Activated B cell treated with CpG ODN at 0.5 μM for 24 hours (primary cell): Measurements from ENCODE around the gene PLS3. TPM values are rescaled to one million over a fixed set of nuclear protein-coding genes. Genes with fewer than 3 reads are reported as not detected.

Source experiments
- ATAC-seq: fragments of 200-7000 bp; cut with Tn5 transposase; one replicate; pipeline ENCODE4 v1.10.0; 2021; ENCODE audit warnings: low read depth, mild to moderate bottlenecking, moderate library complexity
- CTCF ChIA-PET: fragments of 350-600 bp; sonication (Branson Sonifier 250); formaldehyde crosslinking; loops from one replicate; lab custom pipeline; 2021; ENCODE audit warnings: antibody characterized with exemption; lab: Charles Lee
- POLR2A ChIA-PET: fragments of 350-600 bp; sonication (Branson Sonifier 250); formaldehyde crosslinking; loops from one replicate; lab custom pipeline; 2021; ENCODE audit warnings: antibody characterized with exemption; lab: Charles Lee
- DNase-seq: peaks from one replicate; pipeline ENCODE4 v3.0.0; 2022
- H3K27ac Mint-ChIP-seq: one replicate; pipeline ENCODE4 v1.8.0; 2020; ENCODE audit warnings: mixed read lengths
- H3K27me3 Mint-ChIP-seq: one replicate; pipeline ENCODE4 v1.8.0; 2021; ENCODE audit warnings: mixed read lengths
- H3K36me3 Mint-ChIP-seq: one replicate; pipeline ENCODE4 v1.8.0; 2021; ENCODE audit warnings: low read depth, mixed read lengths
- H3K4me1 Mint-ChIP-seq: one replicate; pipeline ENCODE4 v1.8.0; 2021; ENCODE audit warnings: mixed read lengths
- H3K4me3 Mint-ChIP-seq: one replicate; pipeline ENCODE4 v1.8.0; 2020; ENCODE audit warnings: mild to moderate bottlenecking, mixed read lengths
- H3K9me3 Mint-ChIP-seq: one replicate; pipeline ENCODE4 v1.8.0; 2020; ENCODE audit warnings: mixed read lengths
- intact Hi-C: fragments of 100-400 bp; cut with micrococcal nuclease; formaldehyde crosslinking; loops from one replicate; pipeline ENCODE4 v1.15.1; 2024
- total RNA-seq: library from RNA; stranded (reverse); gene quantifications from 2 replicates; pipeline ENCODE4 v1.2.3, GENCODE V29; 2022
- TF ChIP-seq, protein P1 (sequence below): fragments of 200-600 bp; IDR thresholded peaks from one replicate; pipeline ENCODE4 v1.8.0; 2022; ENCODE audit warnings: antibody characterized with exemption, mild to moderate bottlenecking

Gene PLS3
- total RNA-seq, 1 donor from 2014 or later = not detected

DNA sequence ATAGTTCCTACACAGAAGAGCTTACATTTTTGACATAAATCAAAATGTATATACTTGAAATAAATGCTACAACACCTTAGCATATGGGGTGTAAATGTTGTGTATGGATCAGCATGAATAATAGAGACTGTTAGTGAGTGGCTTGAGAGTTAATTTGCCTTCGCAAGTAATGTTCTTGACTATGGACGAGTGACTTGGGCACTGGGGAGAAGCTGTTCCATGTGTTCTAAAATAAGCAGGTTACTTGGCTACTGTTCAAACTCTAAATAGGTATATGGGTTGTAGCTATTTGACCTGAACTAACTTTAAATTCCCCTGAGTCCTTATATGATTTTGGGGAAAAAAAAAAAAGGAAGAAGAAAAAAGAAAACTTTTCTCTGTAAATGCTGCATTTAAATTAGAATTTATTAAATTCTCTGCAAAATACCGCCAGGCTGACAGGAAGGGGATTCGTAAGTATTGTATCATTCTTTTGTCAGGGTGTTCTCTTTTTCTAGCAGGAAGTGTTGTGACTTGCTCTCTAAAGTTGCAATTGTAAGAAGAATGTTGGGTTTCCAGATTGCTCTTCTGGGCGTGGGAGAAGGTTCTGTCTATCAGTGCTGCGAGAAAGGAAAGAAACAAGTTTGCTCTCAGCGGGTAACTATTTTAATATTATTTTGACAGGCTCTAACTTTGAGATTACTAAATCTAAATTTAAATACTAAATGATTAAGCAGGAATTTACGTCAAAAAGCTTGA, 32.2 kb downstream of the PLS3 start:
- H3K36me3 Mint-ChIP-seq = no peaks in the 10 kb centered on the region
- intact Hi-C loops = no loop called here

DNA sequence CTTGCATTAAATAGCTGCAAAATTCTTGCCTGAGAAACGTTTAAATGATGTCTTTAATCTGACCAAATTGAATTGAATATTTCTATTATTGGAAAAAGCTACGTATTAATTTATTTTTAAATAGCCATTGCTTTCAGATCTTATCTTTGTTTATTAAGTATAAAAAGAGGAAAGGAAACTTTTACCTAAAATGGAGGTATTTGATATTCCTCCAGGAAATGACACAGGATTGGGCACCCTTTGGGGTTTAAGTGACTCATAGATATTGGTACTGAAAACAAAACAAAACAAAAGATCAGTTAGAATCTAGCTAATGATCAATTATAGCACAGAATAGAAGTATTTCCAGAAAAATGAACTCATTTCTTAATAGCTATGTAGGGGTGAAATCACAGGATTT, 34.1 kb downstream of the PLS3 start:
- DNase-seq = no peak
- Mint-ChIP-seq H3K9me3 (no peaks in the 10 kb centered on the region), H3K27me3 (no peaks in the 10 kb centered on the region), H3K4me1 (no peaks in the 10 kb centered on the region), H3K4me3 (no peak overlapping the region), H3K36me3 (no peaks in the 10 kb centered on the region), H3K27ac (no peak overlapping the region)
- CTCF ChIA-PET = no interaction called here
- TF ChIP-seq, protein P1, sequence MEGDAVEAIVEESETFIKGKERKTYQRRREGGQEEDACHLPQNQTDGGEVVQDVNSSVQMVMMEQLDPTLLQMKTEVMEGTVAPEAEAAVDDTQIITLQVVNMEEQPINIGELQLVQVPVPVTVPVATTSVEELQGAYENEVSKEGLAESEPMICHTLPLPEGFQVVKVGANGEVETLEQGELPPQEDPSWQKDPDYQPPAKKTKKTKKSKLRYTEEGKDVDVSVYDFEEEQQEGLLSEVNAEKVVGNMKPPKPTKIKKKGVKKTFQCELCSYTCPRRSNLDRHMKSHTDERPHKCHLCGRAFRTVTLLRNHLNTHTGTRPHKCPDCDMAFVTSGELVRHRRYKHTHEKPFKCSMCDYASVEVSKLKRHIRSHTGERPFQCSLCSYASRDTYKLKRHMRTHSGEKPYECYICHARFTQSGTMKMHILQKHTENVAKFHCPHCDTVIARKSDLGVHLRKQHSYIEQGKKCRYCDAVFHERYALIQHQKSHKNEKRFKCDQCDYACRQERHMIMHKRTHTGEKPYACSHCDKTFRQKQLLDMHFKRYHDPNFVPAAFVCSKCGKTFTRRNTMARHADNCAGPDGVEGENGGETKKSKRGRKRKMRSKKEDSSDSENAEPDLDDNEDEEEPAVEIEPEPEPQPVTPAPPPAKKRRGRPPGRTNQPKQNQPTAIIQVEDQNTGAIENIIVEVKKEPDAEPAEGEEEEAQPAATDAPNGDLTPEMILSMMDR = no peak
- intact Hi-C loops = no loop called here
- ATAC-seq = no peak
- POLR2A ChIA-PET = no interaction called here

More for the DNA sequence above, 32.2 kb downstream of the PLS3 start:
- no peak for ATAC-seq
- no peak overlapping the region for H3K27ac Mint-ChIP-seq
- POLR2A ChIA-PET = no interaction called here
- CTCF ChIA-PET = no interaction called here
- H3K4me1 Mint-ChIP-seq = no peaks in the 10 kb centered on the region
- TF ChIP-seq, protein P1 = no peak
- no peaks in the 10 kb centered on the region for H3K9me3 Mint-ChIP-seq
- DNase-seq = no peak
- H3K4me3 Mint-ChIP-seq = no peak overlapping the region
- H3K27me3 Mint-ChIP-seq = no peaks in the 10 kb centered on the region

GRCh38 chrX:115598556-115598955, 37.6 kb downstream of the PLS3 start:
- ChIA-PET POLR2A (no interaction called here), CTCF (no interaction called here)
- Mint-ChIP-seq H3K4me1 (no peaks in the 10 kb centered on the region), H3K27ac (no peak overlapping the region), H3K36me3 (no peaks in the 10 kb centered on the region), H3K4me3 (no peak overlapping the region), H3K27me3 (no peaks in the 10 kb centered on the region), H3K9me3 (no peaks in the 10 kb centered on the region)
- DNase-seq (no peak), ATAC-seq (no peak)
- TF ChIP-seq, protein P1 = no peak
- intact Hi-C loops = no loop called here

DNA sequence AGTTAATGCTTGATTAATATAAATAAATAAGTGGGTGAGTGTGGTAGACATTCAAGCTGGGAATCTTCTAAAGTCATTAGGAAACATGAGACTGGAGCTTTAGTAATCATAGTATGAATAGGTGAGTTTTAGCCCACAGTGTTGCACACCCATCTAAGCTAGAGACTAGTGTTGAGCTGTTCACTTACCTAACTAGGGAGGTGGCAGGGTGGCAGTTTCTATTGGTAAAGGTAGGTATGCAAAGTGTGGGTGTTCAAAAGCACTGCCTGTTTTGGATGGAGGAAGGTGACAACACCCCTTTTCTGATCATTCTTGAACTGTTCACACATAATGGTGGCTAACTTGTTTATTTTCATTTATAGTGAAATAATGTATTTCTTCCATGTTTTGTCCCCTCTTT, 41.3 kb downstream of the PLS3 start:
- Mint-ChIP-seq H3K9me3 (no peaks in the 10 kb centered on the region), H3K4me1 (no peaks in the 10 kb centered on the region), H3K27ac (no peak overlapping the region), H3K36me3 (no peaks in the 10 kb centered on the region), H3K27me3 (no peaks in the 10 kb centered on the region), H3K4me3 (no peak overlapping the region)
- intact Hi-C loops = no loop called here
- ATAC-seq = no peak
- no peak for DNase-seq
- POLR2A ChIA-PET = no interaction called here
- TF ChIP-seq, protein P1 = no peak
- CTCF ChIA-PET = no interaction called here

DNA sequence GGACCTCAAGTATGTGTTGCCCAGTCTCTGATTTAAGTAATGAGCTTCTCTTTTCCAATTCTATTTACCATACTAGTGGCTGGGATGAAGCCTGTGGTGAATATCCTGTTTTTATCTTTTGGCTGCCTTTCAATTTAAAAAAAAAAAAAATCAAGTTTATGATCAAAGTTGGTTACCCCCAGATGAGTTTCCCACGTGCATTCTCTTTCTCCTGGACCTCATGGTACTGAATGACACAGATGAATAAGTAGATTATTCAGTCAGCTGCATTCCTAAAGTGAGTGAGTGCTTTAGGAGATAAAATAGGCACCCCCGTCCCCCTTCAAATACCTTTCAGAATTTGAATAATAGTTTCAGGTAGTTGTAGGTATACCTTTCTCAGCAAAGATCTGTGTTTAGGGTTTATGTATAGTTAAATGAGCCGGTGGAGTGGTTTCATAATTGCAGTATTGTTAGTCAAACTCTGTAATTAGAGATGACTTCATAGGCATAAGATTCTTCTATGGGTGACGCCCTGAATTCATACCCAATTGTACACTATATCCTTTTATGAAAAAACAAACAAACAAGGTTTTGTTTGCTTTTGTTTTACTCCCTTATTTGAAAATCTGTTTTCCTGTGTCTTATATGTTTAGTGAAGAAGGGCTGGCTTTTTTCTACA, 41.9 kb downstream of the PLS3 start:
- ChIA-PET POLR2A (no interaction called here), CTCF (no interaction called here)
- H3K4me3 Mint-ChIP-seq = no peak overlapping the region
- H3K4me1 Mint-ChIP-seq = no peaks in the 10 kb centered on the region
- intact Hi-C loops = no loop called here
- ATAC-seq = no peak
- H3K27ac Mint-ChIP-seq = no peak overlapping the region
- H3K9me3 Mint-ChIP-seq = no peaks in the 10 kb centered on the region
- TF ChIP-seq, protein P1 = no peak
- H3K27me3 Mint-ChIP-seq = no peaks in the 10 kb centered on the region
- DNase-seq = no peak
- H3K36me3 Mint-ChIP-seq = no peaks in the 10 kb centered on the region
